HEK293 (cell line): ENCODE data around the gene AGAP1.

ENCODE experiments used
- CTCF ChIA-PET: fragments of 350-600 bp; formaldehyde crosslinking; extraction: SDS; loops from one replicate; lab custom pipeline; 2021; ENCODE audit warnings: antibody characterized with exemption; lab: Yijun Ruan, JAX
- POLR2A ChIA-PET: fragments of 300-600 bp; formaldehyde crosslinking; extraction: SDS; loops from one replicate; lab custom pipeline; 2020; ENCODE audit warnings: antibody characterized with exemption, inconsistent platforms; lab: Yijun Ruan, JAX
- H3K27ac ChIP-seq: fragments of 200-500 bp; sonication (Bioruptor generic); 2 replicates; pipeline ENCODE4 v1.5.1; 2014; ENCODE audit warnings: low read depth, low read length, control low read depth, inconsistent platforms; ENCODE audit errors: extremely low read depth
- H3K36me3 ChIP-seq, 2 experiments: fragments of 200-500 bp in 1 of 2; sonication (Bioruptor generic) in 1 of 2; 1 replicate in 1 of 2; 2 replicates in 1 of 2; pipeline ENCODE4 v1.5.1; 2014 to 2017; ENCODE audit warnings: inconsistent platforms in 2 of 2, low read length in 2 of 2; ENCODE audit not compliant: control insufficient read depth in 2 of 2, insufficient read depth in 1 of 2
- H3K4me1 ChIP-seq: fragments of 200-500 bp; sonication (Bioruptor generic); 2 replicates; pipeline ENCODE4 v1.5.1; 2014; ENCODE audit warnings: mild to moderate bottlenecking, low read length, inconsistent platforms; ENCODE audit not compliant: control insufficient read depth, insufficient read depth
- H3K4me3 ChIP-seq: 2 replicates; pipeline ENCODE4 v1.5.1; 2011; ENCODE audit warnings: low read depth, mild to moderate bottlenecking, control low read depth, low read length, moderate library complexity
- H3K9me3 ChIP-seq: fragments of 200-500 bp; sonication (Bioruptor generic); 2 replicates; pipeline ENCODE4 v1.5.1; 2014; ENCODE audit warnings: low read depth, low read length, inconsistent platforms; ENCODE audit not compliant: control insufficient read depth, insufficient read depth
- EGR2 ChIP-seq: fragments of 450-650 bp; formaldehyde crosslinking; IDR thresholded peaks from 2 replicates; pipeline ENCODE4 v1.5.1; 2016; ENCODE audit warnings: low read depth, missing biosample characterization, missing genetic modification characterization
- HOXD13 ChIP-seq: sonication (generic); formaldehyde crosslinking; IDR thresholded peaks from 2 replicates; pipeline ENCODE4 v1.8.0; 2022; ENCODE audit warnings: missing genetic modification reagents, borderline replicate concordance
- IKZF3 ChIP-seq: fragments of 450-650 bp; IDR thresholded peaks from 2 replicates; pipeline ENCODE4 v1.5.0; 2018; ENCODE audit warnings: missing biosample characterization, mild to moderate bottlenecking, missing genetic modification characterization, moderate library complexity
- KLF7 ChIP-seq: fragments of 450-650 bp; formaldehyde crosslinking; IDR thresholded peaks from 2 replicates; pipeline ENCODE4 v1.5.1; 2016; ENCODE audit warnings: missing biosample characterization, missing genetic modification characterization, borderline replicate concordance
- MZF1 ChIP-seq: fragments of 450-650 bp; formaldehyde crosslinking; IDR thresholded peaks from 2 replicates; pipeline ENCODE4 v1.5.1; 2017; ENCODE audit warnings: missing biosample characterization, missing genetic modification characterization, borderline replicate concordance
- ZBTB11 ChIP-seq: fragments of 450-650 bp; formaldehyde crosslinking; conservative IDR thresholded peaks from 2 replicates; pipeline ENCODE4 v1.5.1; 2016; ENCODE audit warnings: low read depth, missing biosample characterization, missing genetic modification characterization
- ZFHX2 ChIP-seq: fragments of 450-650 bp; formaldehyde crosslinking; conservative IDR thresholded peaks from 2 replicates; pipeline ENCODE4 v1.5.1; 2016; ENCODE audit warnings: missing biosample characterization, missing genetic modification characterization
- ZNF132 ChIP-seq: fragments of 450-650 bp; formaldehyde crosslinking; IDR thresholded peaks from 2 replicates; pipeline ENCODE4 v1.5.1; 2017; ENCODE audit warnings: missing biosample characterization, missing genetic modification characterization, borderline replicate concordance
- ZNF148 ChIP-seq: fragments of 450-650 bp; formaldehyde crosslinking; IDR thresholded peaks from 2 replicates; pipeline ENCODE4 v1.5.0; 2017; ENCODE audit warnings: missing biosample characterization, missing genetic modification characterization, borderline replicate concordance
- ZNF324 ChIP-seq: fragments of 450-650 bp; formaldehyde crosslinking; IDR thresholded peaks from 2 replicates; pipeline ENCODE4 v1.5.1; 2016; ENCODE audit warnings: missing biosample characterization, missing genetic modification characterization
- ZNF416 ChIP-seq: fragments of 450-650 bp; formaldehyde crosslinking; IDR thresholded peaks from 2 replicates; pipeline ENCODE4 v1.5.1; 2016; ENCODE audit warnings: missing biosample characterization, missing genetic modification characterization
- ZNF426 ChIP-seq: fragments of 450-650 bp; formaldehyde crosslinking; IDR thresholded peaks from 2 replicates; pipeline ENCODE4 v1.5.1; 2017; ENCODE audit warnings: missing biosample characterization, missing genetic modification characterization, mild to moderate bottlenecking, inconsistent platforms, moderate library complexity
- ZNF501 ChIP-seq: fragments of 450-650 bp; formaldehyde crosslinking; IDR thresholded peaks from 2 replicates; pipeline ENCODE4 v1.5.1; 2016; ENCODE audit warnings: missing biosample characterization, missing genetic modification characterization
- ZNF560 ChIP-seq: fragments of 450-650 bp; formaldehyde crosslinking; IDR thresholded peaks from 2 replicates; pipeline ENCODE4 v1.5.1; 2017; ENCODE audit warnings: missing biosample characterization, missing genetic modification characterization, borderline replicate concordance
- TF ChIP-seq, protein P1 (sequence below): IDR thresholded peaks from 2 replicates; pipeline ENCODE4 v1.6.1; 2011; ENCODE audit warnings: mild to moderate bottlenecking, low read depth, low read length, borderline replicate concordance
- TF ChIP-seq, protein P2 (sequence below): fragments of 450-650 bp; formaldehyde crosslinking; IDR thresholded peaks from 2 replicates; pipeline ENCODE4 v1.5.1; 2016; ENCODE audit warnings: missing biosample characterization, missing genetic modification characterization
- TF ChIP-seq, protein P3 (sequence below): fragments of 450-650 bp; formaldehyde crosslinking; IDR thresholded peaks from 2 replicates; pipeline ENCODE4 v1.5.1; 2017; ENCODE audit warnings: missing biosample characterization, missing genetic modification characterization

Gene AGAP1

GRCh38 chr2:236130349-236130998 is 636.6 kb downstream of the AGAP1 start:
- POLR2A ChIA-PET: no interaction called here
- Histone ChIP-seq H3K4me1 (no peaks in the 10 kb centered on the region), H3K9me3 (no peaks in the 10 kb centered on the region), H3K36me3 (no peaks in the 10 kb centered on the region), H3K4me3 (no peak overlapping the region), H3K27ac (no peak overlapping the region)
- no peak for TF ChIP-seq ZNF560 (tag by site-specific recombination)
- no peak for TF ChIP-seq ZNF148 (tag by site-specific recombination)
- TF ChIP-seq HOXD13 (CRISPR knock-in tag): no peak
- TF ChIP-seq MZF1 (tag by site-specific recombination): no peak
- CTCF ChIA-PET: no interaction called here

GRCh38 chr2:236131073-236131692 is 637.3 kb downstream of the AGAP1 start:
- POLR2A ChIA-PET: no interaction called here
- CTCF ChIA-PET: no interaction called here
- TF ChIP-seq ZNF426 (tag by site-specific recombination): no peak
- 0 out of 2 replicates have a peak, but pooled peaks have one; percentile 12 for TF ChIP-seq ZFHX2 (tag by site-specific recombination)
- TF ChIP-seq, all 188 proteins: peak for 1
- Histone ChIP-seq H3K4me3 (no peak overlapping the region), H3K9me3 (no peaks in the 10 kb centered on the region), H3K36me3 (no peaks in the 10 kb centered on the region), H3K4me1 (no peaks in the 10 kb centered on the region), H3K27ac (no peak overlapping the region)

- CTCF ChIA-PET: interaction anchor here (0.6 to 1.2 kb wide), 3 partner anchors 14 to 198 kb away, joined by 3 to 5 read pairs (median 4); no protein-coding TSS in a partner anchor
- Histone ChIP-seq H3K9me3 (no peaks in the 10 kb centered on the region), H3K4me1 (no peaks in the 10 kb centered on the region)
- TF ChIP-seq, protein P1, sequence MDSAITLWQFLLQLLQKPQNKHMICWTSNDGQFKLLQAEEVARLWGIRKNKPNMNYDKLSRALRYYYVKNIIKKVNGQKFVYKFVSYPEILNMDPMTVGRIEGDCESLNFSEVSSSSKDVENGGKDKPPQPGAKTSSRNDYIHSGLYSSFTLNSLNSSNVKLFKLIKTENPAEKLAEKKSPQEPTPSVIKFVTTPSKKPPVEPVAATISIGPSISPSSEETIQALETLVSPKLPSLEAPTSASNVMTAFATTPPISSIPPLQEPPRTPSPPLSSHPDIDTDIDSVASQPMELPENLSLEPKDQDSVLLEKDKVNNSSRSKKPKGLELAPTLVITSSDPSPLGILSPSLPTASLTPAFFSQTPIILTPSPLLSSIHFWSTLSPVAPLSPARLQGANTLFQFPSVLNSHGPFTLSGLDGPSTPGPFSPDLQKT: no peak
- no peak for TF ChIP-seq ZNF416
- TF ChIP-seq IKZF3 (tag by site-specific recombination): no peak
- TF ChIP-seq EGR2 (tag by site-specific recombination): no peak
- TF ChIP-seq, protein P2, sequence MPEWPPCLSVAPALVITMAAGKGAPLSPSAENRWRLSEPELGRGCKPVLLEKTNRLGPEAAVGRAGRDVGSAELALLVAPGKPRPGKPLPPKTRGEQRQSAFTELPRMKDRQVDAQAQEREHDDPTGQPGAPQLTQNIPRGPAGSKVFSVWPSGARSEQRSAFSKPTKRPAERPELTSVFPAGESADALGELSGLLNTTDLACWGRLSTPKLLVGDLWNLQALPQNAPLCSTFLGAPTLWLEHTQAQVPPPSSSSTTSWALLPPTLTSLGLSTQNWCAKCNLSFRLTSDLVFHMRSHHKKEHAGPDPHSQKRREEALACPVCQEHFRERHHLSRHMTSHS (tag by site-specific recombination): no peak
- no peak for TF ChIP-seq ZNF501 (tag by site-specific recombination)
- no peak for TF ChIP-seq ZNF324
- no peak for TF ChIP-seq KLF7
- TF ChIP-seq ZBTB11 (tag by site-specific recombination): no peak
- TF ChIP-seq, protein P3, sequence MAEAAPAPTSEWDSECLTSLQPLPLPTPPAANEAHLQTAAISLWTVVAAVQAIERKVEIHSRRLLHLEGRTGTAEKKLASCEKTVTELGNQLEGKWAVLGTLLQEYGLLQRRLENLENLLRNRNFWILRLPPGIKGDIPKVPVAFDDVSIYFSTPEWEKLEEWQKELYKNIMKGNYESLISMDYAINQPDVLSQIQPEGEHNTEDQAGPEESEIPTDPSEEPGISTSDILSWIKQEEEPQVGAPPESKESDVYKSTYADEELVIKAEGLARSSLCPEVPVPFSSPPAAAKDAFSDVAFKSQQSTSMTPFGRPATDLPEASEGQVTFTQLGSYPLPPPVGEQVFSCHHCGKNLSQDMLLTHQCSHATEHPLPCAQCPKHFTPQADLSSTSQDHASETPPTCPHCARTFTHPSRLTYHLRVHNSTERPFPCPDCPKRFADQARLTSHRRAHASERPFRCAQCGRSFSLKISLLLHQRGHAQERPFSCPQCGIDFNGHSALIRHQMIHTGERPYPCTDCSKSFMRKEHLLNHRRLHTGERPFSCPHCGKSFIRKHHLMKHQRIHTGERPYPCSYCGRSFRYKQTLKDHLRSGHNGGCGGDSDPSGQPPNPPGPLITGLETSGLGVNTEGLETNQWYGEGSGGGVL (tag by site-specific recombination): no peak
- TF ChIP-seq ZNF132: no peak
Observed at GRCh38 chr2:236133410-236134012, 639.7 kb downstream of the AGAP1 start.

More at GRCh38 chr2:236133410-236134012, 639.7 kb downstream of the AGAP1 start:
- H3K36me3 ChIP-seq: no peaks in the 10 kb centered on the region
- H3K4me3 ChIP-seq: no peak overlapping the region
- POLR2A ChIA-PET: no interaction called here
- no peak overlapping the region for H3K27ac ChIP-seq
